Transverse colon (tissue), 3 donors: ENCODE results near the gene MLLT1.

Source experiments
- CTCF ChIP-seq, 5 experiments: fragments of 200-600 bp in 3 of 5; fragments of 450-650 bp in 2 of 5; sonication (generic) in 3 of 5; IDR thresholded peaks; 1 replicate in 2 of 5; 2 replicates in 3 of 5; pipeline ENCODE4 v1.5.1; 2016 to 2017; ENCODE audit warnings: antibody characterized with exemption in 5 of 5, inconsistent platforms in 3 of 5, mild to moderate bottlenecking in 2 of 5, moderate library complexity in 1 of 5
- EP300 ChIP-seq: sonication (generic); formaldehyde crosslinking; IDR thresholded peaks from one replicate; pipeline ENCODE4 v1.6.1; 2017; ENCODE audit warnings: antibody characterized with exemption, low read depth

GRCh38 chr19:6199240-6199994 is 80.4 kb downstream of the MLLT1 start:
- peak; percentile 35 to 79 (median 50) for TF ChIP-seq CTCF (IDR thresholded peaks at IDR 0.05)
- TF ChIP-seq EP300: no peak
